Fibroblast of skin of right biceps (primary cell): ENCODE measurements around the gene LFNG.

ENCODE experiments used
- DNase-seq: peaks from one replicate; pipeline ENCODE4 v3.0.0-alpha.2; 2013

Gene LFNG

DNA sequence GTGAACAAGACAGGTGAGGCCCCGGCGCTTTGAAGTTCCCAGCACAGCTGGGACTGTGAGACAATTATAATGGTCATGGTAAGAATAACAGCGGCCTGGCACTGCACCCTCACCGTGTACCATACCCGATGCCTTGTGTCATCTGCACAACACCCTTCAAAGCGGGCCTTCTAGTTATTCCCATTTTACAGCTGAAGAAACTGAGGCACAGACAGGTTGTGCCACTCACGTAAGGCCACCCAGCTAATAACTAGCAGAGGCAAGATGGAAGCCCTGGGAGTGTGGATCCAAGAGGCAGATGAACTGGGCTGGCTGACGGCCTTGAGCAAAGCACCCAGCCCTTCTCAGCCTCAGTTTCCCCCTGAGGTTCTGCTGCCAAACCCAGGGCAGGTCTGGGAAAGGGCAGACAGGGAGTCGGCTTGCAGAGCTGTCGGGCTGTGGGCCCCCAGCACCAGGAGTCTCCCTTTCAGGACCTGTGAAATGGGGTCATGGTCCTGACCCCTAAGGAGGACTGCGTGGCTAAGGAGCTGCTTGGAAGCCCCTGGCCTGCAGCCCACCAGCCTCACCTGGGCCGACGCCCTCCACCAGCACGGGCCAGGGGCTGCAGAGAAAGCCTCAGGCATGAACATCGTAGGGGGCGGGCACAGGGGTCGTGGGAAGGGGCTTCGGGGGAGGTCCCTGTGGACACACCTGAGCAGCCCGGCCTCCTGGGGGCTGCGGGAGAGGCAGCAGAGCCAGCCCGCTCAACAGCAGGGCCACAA, 15.3 kb upstream of the LFNG start:
- no peak for DNase-seq

DNA sequence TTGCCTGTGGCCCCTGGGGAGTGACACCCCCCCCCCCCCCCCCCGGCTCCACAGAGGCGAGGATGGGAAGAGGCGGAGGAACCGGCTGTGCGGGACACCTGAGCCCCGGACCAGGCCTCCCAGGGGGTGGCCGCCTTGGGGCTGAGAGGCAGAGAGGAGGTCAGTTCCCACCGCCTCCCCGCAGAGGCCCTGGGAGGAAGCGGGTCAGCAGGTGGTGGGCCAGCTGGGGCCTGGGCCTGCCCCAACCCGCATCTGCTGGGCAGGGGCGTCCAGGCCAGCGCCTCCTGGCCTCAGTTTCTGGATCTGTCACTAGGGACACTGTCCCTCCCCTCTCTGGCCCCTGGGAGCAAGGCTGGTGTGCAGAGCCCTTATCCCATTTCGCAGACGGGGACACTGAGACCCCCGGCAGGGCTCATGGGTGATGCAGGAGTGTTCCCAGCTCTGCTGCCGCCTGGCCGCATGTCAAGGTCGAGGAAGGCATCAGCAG, 14.6 kb upstream of the LFNG start:
- DNase-seq: no peak

DNA sequence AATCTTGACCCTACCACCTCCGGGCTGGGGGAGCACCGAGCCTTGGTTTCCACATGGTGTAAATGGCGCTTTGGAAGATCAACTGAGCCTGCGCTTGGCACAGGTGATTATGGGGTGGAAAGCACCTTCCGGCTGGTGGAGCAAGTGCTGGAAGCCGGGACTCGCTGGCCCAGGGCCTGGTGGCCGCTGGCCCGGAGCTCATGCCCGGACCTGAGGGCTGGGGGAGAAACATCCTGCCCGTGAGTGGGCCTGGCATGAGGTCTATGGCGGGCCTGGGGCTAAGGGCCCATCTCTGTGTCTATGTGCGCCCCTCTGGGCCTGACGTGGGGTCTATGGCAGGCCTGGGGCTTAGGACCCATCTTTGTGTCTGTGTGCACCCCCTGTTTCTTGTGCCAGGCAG, 14.2 kb upstream of the LFNG start:
- DNase-seq: no peak

DNA sequence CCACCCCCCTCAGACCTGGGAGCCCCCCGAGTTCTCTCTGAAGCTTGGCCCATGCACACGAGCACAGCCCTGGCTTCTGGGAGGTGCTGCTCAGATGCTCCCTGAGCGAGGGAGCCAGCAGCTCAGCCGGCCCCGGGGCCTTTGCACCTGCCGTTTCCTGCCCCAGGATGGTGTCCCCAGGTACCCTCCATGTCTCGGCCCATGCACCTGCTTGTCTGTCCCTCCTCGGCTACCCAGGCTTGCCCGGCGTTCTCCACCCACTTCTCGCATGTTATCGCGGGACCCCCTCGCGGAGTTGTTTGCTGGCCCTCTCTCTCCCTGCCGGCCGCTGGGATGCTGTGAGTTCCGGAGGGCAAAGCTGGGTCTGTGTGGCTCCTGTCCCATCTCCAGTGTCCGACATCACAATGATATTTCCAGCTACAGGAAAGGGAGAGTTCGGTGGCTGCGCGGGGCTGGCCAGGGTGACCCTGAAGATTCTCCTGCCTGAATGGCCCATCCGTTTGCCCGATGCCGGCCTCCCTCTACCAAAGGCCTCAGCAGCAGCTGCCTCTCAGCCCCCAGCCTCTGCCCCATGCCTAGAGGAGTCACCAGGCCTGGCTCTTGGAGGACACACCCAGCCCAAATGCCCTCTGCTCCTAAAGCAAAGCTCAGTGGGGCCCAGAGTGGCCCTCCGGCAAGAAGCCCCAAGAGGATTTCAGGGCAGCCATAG, 12.2 kb upstream of the LFNG start:
- no peak for DNase-seq

DNA sequence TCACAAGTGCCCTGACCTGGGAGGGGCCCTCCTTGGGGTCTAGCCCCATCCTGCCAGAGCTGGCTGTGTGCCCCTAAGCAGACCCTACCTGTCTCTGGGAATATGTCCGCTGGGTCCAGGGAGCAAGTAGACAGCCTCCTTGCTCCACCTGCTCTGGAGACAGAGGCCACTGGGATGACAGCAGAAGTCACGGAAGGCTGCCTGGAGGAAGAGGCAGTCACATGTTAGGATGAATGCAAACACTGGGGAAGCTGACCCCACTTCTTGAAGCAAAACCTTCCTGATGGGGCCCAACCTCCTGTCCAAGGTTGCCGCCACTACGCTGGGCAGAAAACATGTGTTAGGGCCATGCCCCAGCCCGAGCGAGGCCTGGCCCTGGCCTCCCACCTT, 11.7 kb upstream of the LFNG start:
- no peak for DNase-seq

DNA sequence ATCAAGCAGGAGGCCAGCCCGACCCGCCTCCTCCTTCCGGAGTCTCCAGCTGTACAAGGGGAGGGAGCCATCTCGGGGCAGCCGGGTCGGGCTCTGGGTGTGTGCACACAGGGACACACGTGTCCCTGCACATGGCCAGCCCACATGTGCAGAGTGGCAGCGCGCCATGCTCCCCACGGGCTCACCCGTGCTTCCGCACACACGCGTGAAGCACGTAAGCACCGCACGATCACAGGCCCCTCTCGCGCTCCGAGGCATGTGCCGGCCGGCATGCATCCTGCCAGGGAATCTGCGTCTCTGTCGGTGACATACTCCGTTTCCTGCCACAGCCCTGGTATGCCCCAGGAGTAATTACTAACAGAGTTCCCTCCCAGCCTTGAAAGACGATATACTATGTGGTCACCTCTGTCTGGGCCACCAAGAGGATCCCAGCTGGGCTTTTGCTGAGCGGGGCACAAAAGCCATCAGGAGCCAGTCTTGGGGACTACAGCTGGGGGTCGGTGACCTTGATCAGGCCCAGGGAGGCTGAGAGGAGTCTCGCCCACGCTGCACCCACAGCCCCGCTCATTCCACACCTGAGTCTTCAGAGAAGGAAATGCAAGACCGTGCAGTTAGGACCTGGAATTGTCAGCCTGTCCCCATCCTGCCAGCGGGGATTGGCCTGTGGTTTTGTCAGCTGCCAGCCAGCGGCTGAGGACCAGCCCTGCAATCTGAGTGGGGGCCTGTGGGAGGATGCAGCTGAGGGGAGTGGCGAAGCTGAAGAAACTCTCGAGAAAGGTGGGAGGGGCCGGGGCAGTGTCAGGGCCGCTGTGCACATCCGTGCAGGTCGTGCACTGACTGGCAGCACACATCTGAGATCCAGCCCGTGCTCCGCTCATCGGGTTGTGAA, 11.0 kb upstream of the LFNG start:
- DNase-seq: peak; percentile 82

DNA sequence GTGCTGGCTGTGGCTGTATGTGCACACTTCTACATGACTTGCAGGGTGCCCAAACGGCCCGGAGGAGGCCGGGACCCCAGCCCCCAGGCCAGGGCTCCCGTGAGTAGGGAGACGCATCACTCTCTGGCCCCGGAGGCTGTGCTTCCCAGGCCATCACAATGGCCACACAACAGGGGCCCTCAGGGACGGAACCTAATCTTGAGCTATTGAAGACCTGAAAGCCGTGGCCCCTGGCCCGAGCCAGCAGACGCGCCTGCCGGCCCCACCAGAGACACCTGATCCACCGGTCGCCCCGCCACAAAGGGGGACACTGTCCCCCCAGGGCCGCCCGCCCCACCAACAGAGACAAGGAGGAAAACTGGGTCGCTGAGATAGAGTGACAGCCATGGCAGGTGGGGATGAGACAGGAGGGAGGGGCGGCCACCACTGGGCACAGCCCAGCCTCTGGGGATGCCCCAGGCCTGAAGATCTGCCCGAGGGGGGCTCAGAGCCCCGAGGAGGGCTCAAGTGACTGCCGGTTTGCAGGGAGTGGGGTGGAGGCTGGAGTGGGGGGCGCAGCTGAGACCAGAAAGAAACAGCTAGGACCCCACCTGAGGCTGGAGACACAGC, 10.2 kb upstream of the LFNG start:
- no peak for DNase-seq

DNA sequence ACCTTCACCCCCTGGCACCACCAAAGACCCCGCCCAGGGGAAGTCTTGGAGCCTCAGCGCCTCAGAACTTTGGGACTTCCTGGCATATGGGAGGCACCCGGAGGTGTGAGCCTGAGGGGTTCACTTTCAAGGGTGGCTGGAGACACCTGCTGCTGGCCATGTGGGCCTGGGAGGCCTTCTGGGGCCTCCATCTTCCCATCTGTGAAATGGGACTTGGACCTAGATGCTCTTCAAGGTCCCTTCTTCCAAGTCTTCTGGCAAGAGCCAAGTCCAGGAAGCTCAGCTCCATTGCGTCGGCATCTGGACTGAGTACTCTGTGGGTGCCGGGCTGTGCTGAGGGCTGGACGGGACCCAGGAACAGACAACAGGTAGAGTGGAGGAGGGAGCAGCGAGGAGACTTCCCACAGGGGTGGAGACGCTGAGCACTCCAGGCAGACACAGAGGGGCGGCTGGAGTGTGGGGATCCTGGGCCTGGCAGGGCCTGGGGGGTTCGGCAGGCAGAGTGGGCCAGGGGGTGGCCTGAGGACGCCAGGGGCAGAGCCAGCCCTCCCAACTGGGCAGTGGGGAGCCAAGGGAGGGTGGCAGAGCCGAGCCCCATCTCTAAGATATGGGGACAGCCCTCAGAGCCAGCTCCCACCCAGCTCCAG, 9.3 kb upstream of the LFNG start:
- no peak for DNase-seq

DNA sequence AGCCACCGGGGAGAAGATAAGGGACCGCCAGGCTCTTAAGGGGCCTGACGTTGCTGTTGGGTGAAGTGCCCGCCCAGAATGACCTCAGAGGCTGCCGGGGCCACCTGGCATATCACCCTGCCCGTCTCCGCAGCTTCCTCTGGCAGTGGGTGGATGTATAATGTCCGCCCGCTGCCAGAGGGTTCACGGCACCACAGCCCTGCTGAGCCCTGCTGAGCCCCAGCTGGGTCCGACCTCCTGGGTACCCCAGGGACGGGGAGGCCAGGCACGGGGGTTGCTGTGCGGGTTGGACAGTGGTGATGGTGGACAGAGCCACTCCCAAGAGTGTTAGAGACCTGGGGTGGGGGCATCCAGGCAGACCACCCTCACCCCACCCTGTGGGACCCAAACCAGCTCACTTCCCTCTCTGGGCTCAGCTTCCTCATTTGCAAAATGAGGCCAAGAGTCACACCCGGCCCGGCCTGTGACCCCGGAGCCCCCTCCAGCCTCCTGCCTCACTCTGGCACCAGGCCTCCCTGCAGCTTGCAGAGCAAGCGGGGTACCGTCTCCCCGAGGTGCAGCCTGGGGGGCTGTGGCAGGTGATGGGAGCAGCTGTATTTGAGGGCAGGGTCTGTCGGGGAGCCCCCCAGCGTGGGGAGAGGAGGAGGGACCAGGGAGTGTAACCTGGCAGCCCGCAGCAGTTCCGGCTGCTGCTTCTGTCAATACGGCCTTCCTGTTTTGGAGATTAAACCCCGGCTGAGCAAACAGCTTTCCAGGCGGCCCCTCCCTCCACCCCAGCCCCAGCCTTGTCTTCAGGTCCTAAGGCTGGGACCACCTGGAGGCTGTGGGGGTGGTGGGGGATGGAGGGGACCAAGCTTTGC, 8.4 kb upstream of the LFNG start:
- no peak for DNase-seq

DNA sequence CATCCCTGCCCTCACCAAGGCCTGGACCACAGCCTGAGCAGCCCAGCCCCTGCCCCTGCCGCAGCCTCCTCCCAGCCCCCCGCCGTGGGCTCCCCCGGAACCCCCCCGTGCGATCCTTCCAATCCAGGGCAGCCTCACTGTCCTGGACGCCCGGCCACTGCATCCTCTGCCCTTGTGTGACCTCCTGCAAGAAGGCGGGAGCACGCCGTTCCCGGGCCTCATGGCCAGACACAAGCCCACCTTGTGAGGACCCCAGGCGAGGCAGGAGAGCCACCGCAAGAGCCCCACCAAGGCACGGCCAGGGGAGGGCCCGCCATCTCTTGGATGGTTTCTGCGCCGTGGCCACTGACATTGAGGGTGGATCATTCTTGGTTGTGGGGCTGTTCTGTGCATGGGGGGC, 7.8 kb upstream of the LFNG start:
- DNase-seq: no peak

DNA sequence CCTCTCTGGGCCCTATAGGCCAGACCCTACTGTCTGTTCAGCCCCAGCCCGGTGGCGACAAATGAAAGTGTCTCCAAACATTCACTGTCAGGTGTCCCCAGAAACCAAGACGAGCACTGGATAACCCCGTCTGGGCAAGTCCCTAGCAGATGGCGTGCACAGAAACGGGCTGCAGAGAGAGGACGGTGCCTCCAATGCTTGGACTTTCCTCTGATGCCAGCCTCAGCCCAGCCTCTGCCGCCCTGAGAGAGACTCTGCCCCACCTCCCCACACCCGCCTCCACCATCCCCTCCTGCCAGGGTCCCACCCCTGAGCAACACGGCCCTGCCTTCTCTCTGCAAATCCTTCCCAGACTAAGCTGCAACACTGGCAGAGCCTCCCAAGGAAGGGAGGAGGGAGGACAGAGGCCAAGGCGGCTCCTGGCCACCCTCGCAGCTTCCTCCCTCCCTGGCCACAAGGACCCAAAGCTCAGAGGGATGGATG, 7.4 kb upstream of the LFNG start:
- no peak for DNase-seq

DNA sequence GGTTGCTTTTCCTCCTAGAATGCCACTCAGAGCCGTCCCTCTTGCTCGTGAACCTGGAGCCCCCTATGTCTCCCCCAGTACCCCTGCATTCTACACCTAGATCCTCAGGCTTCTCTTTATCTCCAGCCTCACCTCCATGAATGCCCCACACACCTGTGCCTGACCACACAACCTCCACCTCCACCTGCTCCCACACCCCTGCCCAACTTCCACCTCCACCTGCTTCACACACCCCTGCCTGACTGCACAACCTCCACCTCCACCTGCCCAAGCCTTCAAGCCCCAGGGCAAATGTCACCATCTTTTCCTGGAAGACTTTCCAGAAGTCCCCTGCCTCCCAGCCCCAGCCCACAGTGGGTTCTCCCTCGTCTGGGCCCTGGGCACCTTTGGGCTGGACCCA, 6.9 kb upstream of the LFNG start:
- DNase-seq: no peak

DNA sequence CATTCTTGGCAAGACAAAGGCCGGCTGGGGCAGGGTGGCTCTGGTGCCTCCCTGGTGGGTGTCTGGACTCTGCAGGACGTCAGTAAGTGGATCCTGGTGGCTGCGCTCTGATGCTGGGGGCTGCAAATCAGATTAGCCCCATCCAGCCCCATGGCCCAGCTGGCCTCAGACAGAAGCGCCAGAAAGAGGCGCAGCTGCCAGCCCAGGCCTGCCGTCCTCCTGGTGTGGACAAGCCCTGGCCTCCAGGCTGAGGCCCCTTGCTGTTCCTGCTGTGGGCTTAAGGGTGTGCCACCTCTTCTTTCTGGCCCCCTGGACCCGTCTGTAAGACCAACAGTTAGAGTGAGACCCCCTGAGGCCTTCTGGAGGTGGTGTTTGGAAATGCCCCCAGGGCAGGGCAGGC, 5.9 kb upstream of the LFNG start:
- no peak for DNase-seq

DNA sequence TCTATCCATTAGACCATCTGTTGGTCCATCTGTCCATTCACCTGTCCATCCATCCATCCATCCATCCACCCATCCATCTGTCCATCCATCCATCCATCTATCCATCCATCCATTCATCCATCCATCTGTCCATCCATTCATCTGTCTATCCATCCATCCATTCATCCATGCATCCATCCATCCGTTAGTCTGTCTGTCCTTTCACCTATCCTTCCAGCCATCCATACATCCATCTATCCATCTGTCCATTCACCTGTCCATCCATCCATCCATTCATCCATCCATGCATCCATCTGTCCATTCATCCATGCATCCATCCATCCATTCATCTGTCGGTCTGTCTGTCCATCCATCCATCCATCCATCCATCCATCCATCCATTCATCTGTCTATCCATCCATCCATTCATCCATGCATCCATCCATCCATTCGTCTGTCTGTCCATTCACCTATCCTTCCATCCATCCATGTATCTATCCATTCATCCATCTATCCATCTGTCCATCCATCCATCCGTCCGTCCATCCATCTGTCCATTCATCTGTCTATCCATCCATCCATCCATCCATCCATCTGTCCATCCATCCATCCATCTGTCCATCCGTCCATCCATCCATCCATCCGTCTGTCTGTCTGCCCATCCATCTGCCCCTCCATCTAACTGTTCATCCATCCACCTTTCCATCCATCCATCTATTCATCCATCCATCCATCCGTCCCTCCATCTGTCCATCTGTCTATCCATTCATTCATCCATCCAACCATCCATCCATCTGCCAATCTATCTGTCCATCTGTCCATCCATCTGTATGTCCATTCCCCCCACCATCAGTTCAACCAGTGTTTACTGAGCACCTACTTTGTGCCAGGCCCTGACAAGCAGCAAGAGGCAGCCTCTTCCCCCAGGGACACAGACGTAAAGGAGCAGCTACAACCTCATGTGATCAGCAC, 4.8 kb upstream of the LFNG start:
- DNase-seq: no peak

DNA sequence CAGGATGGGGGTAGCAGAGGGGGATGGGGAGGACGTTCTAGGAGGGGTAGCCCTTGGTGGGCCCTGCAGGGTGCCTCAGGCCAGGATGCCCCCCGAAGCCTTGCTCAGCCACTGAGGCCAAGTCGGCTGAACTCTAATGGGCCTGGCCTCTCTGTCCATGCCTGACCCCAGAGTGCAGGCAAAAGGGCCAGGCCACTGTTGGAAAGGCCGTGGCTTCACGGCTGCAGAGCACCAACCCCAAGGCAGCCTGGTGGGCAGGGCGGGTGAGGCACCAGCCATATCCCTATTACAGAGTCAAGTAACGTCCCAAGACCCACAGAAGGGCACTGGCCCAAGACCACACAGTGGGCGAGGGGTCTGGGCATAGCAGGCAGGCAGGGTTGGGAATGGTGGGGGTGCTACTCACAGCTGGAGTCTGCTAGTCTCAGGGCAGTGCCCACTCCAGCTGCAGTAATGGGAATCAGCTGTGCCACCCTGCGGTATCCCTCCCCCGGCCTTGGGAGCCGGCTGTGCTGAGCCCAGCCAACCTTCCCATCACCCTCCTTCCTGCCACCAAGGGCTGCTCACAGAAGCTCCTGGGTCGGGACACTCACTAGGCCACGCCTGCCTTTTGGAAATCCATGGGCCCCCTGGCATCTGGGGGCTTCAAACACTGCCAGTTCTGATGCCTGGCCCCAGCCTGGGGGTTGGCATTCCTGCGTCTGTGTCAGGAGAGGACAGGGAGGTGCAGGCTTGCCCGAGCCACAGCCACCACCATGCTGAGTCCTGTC, 4.0 kb upstream of the LFNG start:
- no peak for DNase-seq

DNA sequence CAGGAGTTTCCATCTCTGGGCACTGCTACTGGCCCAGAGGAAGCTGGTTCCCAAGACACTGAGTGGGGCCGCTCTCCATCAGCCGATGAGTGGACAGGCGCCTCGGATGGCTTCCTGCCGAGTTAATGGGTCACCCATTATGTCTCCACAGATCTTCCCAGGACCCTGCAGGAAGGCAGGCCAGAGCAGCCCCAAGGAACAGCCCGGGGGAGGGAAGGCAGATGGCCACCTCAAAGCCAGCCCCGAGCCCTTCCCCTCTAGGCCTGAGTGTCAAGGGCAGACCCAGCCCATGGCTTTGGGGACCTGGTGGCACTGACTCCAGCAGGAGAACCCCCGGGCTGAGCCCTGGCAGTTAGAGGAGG, 3.4 kb upstream of the LFNG start:
- no peak for DNase-seq

DNA sequence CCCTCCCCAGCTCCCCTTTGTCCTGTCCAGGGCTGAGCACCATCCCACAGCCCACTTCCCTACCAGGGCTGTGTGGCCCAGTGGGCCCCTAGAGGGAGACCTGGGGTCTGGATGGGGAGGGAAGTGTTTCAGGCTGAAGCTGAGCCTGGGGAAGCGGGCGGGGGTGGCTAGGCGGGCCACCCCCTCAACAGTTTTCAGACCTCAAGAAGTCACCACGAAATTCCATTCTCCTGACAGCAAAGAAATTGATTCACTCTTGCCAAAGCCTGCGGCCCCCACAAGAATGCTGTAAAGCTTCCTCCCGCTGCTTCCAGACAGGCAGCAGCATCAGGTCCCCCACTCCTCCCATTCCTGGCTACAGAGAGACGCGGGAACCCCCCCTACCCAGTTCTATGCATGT, 2.5 kb upstream of the LFNG start:
- DNase-seq: peak; percentile 98

DNA sequence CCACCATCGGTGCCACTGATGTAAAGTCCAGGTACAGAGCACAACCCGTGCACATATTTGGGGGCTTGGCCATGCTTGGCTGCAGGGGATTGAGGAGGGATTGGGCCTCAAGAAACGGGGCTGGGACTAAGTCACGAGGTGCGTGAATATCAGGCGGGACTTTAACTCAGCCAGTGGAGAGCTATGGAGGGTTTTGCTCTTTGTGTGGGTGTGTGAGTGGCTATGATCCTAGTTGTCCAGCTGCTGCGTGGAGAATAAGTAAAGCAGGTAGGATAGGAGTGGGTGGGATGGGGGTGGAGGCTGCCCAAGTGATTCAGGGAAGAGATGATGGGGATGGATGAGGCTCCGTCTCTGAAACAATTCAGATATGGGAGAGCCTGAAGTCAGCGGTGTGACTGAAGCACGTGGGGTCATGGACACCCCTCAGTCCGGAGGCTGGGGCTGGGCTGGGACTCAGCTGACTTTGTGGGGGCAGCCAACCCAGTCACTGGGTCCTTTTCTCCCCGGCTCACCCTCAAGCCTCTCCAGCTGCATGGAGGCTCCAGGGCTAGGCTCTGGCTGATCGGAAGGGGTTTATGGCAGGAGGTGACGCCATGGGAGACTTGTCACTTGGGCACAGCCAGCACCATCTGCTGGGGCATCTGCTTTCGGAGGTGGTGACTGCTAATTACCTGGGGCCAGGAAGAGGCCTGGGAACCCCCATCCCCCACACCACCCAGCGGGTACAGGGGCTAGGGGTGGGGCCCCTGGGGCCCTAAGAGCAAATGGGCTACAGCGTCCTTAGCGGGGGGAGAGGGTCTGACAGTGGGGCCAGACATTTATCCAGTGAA, 1.7 kb upstream of the LFNG start:
- DNase-seq: peak; percentile 73

DNA sequence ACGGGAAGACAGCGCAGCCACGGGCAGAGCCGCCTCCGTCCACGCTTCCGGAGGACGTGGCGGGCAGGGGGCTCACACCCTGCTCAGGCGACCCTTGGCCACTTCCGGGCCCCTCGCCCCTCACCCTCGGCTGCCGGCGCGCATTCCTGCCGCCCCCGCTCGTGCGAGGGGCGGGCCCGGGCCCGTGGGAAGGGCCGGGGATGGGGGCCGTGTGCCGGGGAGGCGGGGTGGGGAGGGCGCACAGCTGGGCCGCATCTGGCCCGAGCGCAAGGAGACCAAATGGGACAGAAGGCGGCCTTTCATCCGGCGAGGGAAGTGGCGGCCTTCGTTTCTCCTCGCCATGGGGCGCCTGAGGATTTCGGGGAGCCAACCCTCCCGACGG, 846 bp upstream of the LFNG start:
- DNase-seq: no peak
